OCI-M2 (cell line): Measurements from ENCODE around the gene NDUFAF8.

Experiments
- DNase-seq: peaks from one replicate; lab custom pipeline; 2025; ENCODE audit not compliant: unreplicated experiment; lab: John Stamatoyannopoulos, UW

NDUFAF8 gene

DNA sequence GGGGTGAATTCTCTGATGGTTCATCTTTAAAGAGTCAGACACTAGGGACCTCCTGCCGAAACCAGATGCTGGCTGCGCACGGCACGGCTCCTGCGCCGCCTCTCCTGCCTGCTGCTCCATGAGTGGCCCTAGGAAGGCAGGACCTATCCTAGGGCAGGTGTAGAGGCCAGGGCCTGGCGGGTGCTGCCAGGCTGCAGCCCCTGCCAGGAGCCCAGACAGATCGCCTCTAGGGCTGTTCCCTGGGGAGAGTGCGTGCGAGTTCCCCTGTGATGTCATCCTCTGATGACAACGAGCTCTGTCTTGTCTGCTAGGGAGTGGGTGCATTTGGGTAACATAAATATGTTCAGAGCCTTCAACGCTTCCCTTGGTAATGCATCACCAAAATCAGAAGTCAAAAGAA is 32.1 kb downstream of the NDUFAF8 start:
- no peak for DNase-seq

GRCh38 chr17:81272616-81273015 is 33.5 kb downstream of the NDUFAF8 start:
- DNase-seq = no peak

- no peak for DNase-seq
These were observed 34.8 kb downstream of the NDUFAF8 start for GRCh38 chr17:81273698-81274470.

DNA sequence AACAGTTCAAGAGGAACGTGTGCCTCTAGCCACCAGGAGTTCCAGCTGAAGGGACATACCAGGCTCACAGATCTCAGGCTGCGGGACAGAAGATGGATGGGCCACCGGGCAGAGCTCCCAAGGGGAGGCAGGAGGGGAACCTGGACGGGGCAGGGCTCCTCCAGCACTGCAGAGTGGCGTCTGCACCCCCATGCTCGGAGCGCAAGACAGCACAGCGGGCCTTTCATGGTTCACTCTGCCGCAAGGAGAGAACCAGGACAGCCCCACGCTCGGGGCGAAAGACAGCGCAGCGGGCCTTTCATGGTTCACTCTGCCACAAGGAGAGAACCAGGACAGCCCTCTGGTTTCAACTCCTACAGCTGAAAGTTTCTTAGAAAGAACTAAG is 35.3 kb downstream of the NDUFAF8 start:
- no peak for DNase-seq

DNA sequence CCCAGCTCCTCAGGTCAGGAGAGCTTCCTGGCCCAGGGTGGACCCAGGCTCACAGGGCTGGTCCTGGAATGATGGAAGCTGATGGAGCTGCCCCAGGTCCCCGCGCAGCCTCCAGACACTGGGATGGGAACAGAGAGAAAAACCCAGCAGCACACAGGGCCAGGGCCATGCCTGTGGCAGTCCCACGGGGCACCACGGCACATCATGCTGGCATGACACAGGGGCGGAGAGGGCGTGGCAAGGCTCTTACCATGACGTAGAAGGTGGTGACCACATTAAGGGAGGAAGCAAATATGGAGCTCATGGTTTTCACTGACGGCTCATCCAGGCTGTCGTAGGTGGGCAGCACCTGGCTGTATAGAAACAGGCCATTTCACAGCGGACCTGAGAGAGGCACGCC is 37.7 kb downstream of the NDUFAF8 start:
- DNase-seq = no peak

GRCh38 chr17:81277421-81277820 is 38.3 kb downstream of the NDUFAF8 start:
- DNase-seq = no peak

DNA sequence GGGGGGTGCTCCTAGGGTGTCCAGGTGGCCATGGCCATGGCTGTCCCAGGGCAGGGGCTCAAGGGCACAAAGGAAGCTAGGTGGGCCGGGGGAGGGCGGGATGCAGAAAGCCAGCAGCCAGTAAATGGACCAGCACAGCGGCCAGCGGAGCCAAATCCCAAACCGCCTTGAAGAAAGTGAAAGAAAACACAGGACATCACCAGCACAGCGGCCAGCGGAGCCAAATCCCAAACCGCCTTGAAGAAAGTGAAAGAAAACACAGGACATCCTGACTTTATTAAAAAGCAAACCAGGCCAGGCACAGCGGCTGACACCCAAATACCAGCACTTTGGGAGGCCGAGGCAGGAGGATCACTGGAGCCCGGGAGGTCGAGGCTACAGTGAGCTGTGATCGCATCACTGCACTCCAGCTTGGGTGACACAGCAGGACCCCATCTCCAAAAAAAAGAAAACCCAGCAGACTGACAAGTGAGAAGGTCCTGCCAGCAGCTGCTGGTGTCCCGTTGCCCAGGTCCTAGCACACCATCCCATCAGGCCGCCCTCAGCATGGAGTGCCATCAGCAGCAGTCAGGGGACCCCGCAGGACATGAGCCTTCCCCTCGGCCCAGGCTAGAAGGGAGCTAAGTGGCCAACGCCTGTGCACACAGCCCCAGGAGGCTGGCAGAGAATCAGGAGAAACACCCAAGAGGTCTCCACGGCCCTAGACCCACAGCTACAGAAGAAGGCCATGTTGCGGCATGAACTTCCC is 39.0 kb downstream of the NDUFAF8 start:
- DNase-seq = no peak

DNA sequence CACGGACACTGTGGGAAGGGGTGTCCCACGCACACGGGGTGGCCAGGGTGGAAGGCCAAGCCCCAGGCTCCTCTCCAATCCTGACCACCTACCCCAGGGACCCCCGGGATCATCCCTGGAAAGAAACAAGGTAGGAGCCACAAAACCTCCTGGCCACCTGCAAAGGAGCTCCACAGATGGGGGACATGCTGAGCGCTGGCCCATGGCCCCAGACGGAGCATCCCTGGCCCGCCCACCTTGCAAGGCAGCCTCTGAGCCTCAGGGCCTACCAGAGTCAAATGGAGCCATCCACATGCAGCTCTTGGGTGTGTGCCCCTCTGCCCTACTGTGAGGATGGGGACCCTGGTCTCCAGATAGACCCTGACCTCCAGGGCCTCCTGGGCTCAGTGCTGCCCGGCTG is 39.7 kb downstream of the NDUFAF8 start:
- no peak for DNase-seq

- no peak for DNase-seq
These were observed 40.5 kb downstream of the NDUFAF8 start for GRCh38 chr17:81279278-81280275.

- no peak for DNase-seq
These were observed 41.5 kb downstream of the NDUFAF8 start for GRCh38 chr17:81280571-81280970.

DNA sequence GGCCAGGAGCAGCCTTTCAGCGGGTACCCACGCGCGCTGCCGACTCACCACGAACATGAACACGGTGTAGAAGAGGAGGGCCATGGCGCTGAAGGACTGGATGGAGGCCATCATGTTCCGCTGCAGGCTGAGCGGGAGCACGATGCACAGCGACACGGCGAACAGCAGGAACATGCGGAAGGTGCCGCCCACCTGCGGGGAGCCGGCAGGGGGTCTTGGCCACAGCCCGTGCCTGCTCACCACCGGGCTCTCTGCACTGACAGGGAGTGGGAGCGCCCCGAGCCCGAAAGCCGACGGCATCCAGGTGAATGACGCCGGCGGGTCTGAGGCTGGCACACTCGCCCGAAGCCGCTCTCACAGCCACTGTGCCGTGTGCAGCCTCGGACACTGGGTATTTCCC is 43.0 kb downstream of the NDUFAF8 start:
- no peak for DNase-seq

DNA sequence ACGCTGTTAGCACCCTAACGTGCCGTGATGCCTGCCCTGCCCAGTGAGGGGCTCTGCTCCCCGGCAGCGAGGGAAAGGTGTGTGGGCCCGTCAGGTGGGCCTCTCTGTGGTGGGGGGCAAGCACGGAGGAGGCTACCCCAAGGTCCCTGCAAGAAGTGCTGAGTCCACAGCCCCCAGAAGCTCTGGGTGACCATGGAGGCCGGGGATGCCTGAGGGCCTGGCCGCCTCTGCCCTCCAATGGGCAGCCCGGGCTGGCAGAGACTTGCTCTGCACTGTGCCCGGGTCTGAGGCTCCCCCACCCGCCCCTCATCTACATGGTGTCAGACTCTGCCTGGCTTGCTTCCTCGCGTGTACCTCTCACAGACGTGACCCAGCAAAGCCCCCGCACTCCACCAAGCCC is 43.8 kb downstream of the NDUFAF8 start:
- no peak for DNase-seq

GRCh38 chr17:81285179-81285878 is 46.2 kb downstream of the NDUFAF8 start:
- DNase-seq = no peak

- DNase-seq = no peak
These were observed 46.8 kb downstream of the NDUFAF8 start for GRCh38 chr17:81285894-81286293.

GRCh38 chr17:81286491-81287145 is 47.5 kb downstream of the NDUFAF8 start:
- DNase-seq = no peak

DNA sequence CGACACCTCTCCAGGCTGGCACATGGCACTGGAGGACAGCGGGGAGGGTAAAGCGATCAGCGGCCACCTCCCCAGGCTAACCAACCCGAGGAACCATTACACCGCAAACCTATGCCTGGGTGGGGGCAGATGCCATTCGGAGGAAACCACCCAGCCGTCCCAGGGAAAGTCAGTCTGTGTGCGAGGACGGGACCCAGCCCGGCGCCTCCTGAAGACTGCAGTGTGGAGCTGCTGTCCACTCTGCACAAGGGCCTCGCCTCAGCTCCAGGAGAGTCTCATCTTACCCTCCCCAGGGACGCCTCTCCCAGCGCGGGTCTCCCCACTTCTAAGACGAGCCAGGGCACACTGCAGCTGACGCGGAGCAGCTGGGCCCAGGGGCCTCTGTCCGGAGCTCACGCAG is 48.0 kb downstream of the NDUFAF8 start:
- DNase-seq = no peak

GRCh38 chr17:81287741-81288430 is 48.8 kb downstream of the NDUFAF8 start:
- no peak for DNase-seq

- no peak for DNase-seq
These were observed 49.6 kb downstream of the NDUFAF8 start for GRCh38 chr17:81288715-81289114.

DNA sequence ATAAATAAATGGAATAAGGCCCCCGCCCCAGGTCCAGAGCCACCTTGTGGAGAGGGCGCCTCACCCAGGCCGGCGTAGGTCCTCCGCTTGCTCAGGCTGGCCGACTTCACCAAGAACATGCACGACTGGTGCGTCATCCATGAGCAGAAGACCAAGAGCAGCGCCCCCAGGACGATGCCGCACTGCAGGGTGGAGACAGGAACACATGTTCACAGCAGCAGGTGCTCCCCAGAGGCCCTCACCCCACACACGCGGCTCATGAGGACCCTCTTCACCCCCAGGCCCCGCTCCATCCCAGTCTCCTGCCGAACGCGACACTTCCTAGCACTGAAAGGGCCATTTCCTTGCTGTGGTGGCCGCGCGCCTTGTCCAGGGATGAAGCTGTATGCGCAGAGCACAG is 50.5 kb downstream of the NDUFAF8 start:
- no peak for DNase-seq

DNA sequence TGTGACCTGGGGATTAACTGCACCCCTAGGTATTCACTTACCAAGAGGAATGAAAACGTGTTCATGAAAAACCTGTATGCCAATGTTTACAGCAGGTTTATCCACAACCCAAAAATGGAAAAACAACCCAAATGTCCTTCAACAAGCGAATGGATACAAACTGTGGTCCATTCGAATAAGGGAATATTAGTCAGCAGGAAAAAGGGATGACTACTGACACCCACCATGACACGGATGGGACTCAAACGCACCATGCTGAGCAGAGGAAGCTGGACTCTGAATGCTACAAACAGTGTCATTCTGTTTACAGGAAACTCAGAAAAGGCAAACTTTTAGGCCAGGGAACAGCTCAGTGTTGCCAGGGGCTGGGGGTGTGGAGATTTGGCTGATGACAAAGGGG is 51.1 kb downstream of the NDUFAF8 start:
- no peak for DNase-seq
